AG09309 (cell line): ENCODE measurements around the gene RNF123.

Experiments
- DNase-seq: peaks from one replicate; pipeline ENCODE4 v3.0.0-alpha.2; 2010; ENCODE audit warnings: low read depth
- H3K4me3 ChIP-seq: 2 replicates; pipeline ENCODE4 v1.5.1; 2011; ENCODE audit warnings: mild to moderate bottlenecking, low read depth, low read length, moderate library complexity; ENCODE audit not compliant: control insufficient read depth
- TF ChIP-seq, protein P1 (sequence below): IDR thresholded peaks from 2 replicates; pipeline ENCODE4 v1.5.1; 2011; ENCODE audit warnings: mild to moderate bottlenecking, low read depth, low read length, inconsistent platforms; ENCODE audit not compliant: insufficient read depth, control insufficient read depth; ENCODE audit errors: missing control alignments

The RNF123 gene

GRCh38 chr3:49706456-49707112, 17.2 kb downstream of the RNF123 start:
- TF ChIP-seq, protein P1, sequence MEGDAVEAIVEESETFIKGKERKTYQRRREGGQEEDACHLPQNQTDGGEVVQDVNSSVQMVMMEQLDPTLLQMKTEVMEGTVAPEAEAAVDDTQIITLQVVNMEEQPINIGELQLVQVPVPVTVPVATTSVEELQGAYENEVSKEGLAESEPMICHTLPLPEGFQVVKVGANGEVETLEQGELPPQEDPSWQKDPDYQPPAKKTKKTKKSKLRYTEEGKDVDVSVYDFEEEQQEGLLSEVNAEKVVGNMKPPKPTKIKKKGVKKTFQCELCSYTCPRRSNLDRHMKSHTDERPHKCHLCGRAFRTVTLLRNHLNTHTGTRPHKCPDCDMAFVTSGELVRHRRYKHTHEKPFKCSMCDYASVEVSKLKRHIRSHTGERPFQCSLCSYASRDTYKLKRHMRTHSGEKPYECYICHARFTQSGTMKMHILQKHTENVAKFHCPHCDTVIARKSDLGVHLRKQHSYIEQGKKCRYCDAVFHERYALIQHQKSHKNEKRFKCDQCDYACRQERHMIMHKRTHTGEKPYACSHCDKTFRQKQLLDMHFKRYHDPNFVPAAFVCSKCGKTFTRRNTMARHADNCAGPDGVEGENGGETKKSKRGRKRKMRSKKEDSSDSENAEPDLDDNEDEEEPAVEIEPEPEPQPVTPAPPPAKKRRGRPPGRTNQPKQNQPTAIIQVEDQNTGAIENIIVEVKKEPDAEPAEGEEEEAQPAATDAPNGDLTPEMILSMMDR: no peak
- no peak for DNase-seq
- no peak overlapping the region for H3K4me3 ChIP-seq

DNA sequence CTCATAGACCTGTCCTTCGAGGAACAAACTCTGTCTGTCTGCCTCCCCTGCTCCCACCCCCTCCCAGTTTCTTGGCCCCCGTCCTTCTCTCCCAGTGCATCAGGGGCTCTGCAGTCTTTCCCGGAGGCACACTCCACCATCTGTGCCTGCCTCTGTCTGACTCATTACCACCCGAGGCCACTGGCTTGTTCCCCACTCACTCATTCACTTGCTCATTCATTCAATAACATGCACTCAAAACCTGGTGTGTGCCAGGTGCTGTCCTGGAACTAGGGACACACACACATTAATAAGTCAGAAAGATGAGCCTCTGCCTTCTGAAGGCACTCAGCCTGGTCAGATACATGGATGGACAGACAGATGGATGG, 17.7 kb downstream of the RNF123 start:
- TF ChIP-seq, protein P1: no peak
- H3K4me3 ChIP-seq: no peak overlapping the region
- DNase-seq: no peak

- TF ChIP-seq, protein P1: no peak
- no peak overlapping the region for H3K4me3 ChIP-seq
- DNase-seq: no peak
Measured at GRCh38 chr3:49709852-49710251, 20.5 kb downstream of the RNF123 start.

GRCh38 chr3:49711489-49711888, 22.1 kb downstream of the RNF123 start:
- TF ChIP-seq, protein P1: no peak
- H3K4me3 ChIP-seq: no peak overlapping the region
- DNase-seq: no peak

GRCh38 chr3:49712166-49712565, 22.8 kb downstream of the RNF123 start:
- no peak overlapping the region for H3K4me3 ChIP-seq
- TF ChIP-seq, protein P1: no peak
- no peak for DNase-seq

DNA sequence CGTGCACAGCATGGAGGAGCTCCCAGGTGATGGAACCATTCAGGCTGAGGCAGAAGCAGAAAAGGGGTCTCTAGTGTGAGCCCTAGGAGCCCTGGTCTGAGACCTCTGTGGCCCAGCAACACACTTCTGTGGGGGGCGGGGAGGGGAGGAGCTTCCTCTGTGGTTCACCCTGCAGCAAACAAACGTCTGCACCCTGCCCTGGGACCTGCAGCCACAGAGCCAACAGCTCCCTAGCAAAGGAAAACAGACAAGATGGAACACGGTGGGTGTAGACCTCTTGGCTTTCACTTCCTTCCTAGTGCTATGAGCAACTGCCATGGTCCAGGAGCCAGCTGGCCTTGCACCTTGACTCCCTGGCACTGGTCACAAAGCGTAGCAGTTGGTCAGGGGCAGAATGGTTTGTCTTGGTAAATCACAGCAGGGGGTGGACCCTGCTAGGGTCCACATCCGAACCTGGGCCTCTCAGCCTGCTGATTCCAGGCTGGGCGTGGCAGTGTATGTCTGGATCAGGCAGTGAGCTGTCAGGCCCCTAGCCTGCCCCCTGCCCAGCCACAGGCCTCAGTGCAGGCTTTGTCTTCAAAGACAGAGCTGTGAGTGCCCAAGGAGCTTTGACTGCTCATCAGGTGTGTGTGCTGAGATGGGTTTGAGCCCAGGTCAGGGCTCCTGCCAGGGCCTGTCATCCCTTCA, 23.4 kb downstream of the RNF123 start:
- TF ChIP-seq, protein P1: no peak
- DNase-seq: no peak
- no peak overlapping the region for H3K4me3 ChIP-seq
